ENCODE measurements around the gene MYOF.
A peak's percentile ranks its signal among the peaks of the same experiment; 100 is the strongest.

The MYOF gene

DNA sequence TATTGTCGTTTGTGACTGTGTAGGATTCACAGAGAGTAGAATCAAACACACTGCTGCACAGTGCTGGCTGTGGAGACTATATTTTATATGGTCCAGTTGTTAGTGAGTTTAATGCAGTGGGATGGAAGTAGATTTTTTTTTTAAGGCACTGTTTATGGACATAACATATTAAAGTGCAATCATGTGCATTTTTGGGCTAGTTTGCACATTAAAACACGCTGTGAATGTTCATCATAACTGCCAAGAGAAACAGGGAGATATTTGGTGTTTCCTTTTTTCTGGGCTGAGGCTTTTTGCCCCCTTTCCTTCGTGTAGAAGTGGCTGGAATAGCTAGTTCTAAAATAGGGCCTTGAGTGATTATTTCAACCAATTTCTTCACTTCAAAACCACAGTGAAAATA lies 139.2 kb downstream of the MYOF start:
- H3K4me3 ChIP-seq (replicated peaks in 1 of 2; ENCODE audit: low read depth in 2 of 2, low read length in 2 of 2): no peak overlapping the region
- DNase-seq (ENCODE audit: low read depth in 2 of 2): no peak
- TF ChIP-seq, protein P1, sequence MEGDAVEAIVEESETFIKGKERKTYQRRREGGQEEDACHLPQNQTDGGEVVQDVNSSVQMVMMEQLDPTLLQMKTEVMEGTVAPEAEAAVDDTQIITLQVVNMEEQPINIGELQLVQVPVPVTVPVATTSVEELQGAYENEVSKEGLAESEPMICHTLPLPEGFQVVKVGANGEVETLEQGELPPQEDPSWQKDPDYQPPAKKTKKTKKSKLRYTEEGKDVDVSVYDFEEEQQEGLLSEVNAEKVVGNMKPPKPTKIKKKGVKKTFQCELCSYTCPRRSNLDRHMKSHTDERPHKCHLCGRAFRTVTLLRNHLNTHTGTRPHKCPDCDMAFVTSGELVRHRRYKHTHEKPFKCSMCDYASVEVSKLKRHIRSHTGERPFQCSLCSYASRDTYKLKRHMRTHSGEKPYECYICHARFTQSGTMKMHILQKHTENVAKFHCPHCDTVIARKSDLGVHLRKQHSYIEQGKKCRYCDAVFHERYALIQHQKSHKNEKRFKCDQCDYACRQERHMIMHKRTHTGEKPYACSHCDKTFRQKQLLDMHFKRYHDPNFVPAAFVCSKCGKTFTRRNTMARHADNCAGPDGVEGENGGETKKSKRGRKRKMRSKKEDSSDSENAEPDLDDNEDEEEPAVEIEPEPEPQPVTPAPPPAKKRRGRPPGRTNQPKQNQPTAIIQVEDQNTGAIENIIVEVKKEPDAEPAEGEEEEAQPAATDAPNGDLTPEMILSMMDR (IDR thresholded peaks at IDR 0.05; ENCODE audit: low read depth, low read length): no peak

DNA sequence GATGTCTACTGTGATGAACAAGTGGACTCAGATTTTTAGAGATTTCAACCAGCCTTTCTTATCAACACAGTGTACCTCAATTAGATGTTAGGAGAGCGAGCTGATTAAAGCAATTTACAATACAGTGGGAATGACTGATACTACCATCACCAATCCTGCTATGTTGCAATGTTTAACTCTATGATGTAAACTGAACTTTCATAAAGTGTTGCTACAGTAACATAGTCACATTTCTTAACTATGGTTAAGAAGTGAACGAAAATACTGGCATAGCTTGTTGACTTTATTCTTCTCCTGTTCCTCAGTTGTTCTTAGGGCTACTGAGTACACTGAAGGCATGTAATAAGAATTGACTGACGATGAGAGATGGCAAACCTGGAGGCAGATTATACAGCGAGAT lies 139.8 kb downstream of the MYOF start:
- H3K4me3 ChIP-seq (replicated peaks in 1 of 2; ENCODE audit: low read depth in 2 of 2, low read length in 2 of 2): no peak overlapping the region
- TF ChIP-seq, protein P1 (IDR thresholded peaks at IDR 0.05; ENCODE audit: low read depth, low read length): no peak
- DNase-seq (ENCODE audit: low read depth in 2 of 2): peak in 1 of 2 donors; percentile 14

DNA sequence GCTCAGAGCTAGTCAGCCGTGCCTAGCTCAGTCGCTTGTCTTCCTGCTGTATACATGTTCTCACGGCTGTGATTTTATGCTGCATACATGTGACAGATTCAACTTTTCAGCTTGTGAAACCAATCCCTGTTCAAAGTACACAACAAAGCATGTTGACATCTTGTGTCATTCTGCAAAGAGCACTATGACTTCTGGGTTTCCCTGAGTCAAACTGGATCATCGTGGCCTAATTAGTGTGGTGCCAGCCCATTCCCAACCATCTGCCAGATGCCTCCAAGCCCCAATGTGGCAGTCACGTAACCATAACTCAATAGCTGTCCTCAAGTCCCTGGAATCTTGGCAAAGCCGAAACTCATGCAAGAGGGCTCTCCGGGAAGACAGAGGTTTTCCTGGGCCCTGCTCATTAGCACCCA lies 144.8 kb downstream of the MYOF start:
- DNase-seq (ENCODE audit: low read depth in 2 of 2): no peak
- H3K4me3 ChIP-seq (replicated peaks in 1 of 2; ENCODE audit: low read depth in 2 of 2, low read length in 2 of 2): no peak overlapping the region
- TF ChIP-seq, protein P1 (IDR thresholded peaks at IDR 0.05; ENCODE audit: low read depth, low read length): no peak

DNA sequence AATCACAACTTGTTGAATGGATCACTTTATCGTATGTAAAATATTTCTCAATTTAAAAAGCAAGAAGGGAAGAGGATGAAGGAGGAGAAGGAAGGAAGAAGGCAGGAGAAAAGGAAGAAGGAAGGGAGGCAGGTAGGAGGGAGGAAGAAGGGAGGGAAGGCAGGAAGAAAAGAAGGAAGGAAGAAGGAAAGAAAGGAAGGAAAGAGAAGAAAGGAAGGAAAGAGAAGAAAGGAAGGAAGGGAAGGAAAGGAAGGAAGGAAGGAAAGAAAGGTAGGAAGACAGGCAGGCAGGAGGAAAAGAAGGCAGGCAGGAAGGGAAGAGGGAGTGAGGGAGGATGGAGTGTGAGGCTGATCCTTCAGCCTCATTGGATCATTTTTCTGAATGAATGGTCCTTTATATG lies 145.5 kb downstream of the MYOF start:
- TF ChIP-seq, protein P1 (IDR thresholded peaks at IDR 0.05; ENCODE audit: low read depth, low read length): no peak
- no peak for DNase-seq (ENCODE audit: low read depth in 2 of 2)
- H3K4me3 ChIP-seq (replicated peaks in 1 of 2; ENCODE audit: low read depth in 2 of 2, low read length in 2 of 2): no peak overlapping the region

DNA sequence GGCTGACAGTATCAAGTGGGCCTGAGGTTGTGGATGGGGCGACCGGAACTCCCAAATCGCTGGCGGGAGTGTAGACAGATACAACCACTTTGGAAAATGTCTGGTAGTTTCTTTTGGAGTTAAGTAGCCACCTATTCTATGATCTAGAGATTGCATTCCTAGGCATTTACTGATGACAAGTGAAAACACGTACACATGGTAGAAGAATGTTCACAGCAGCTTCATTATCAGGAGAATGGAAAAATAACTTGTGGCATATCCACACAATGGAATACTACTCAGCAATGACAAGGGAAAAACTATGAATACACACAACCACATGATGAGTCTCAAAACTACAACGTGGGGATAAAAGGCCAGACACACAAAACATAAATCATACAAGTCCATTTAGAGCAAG lies 146.0 kb downstream of the MYOF start:
- TF ChIP-seq, protein P1 (IDR thresholded peaks at IDR 0.05; ENCODE audit: low read depth, low read length): no peak
- DNase-seq (ENCODE audit: low read depth in 2 of 2): no peak
- H3K4me3 ChIP-seq (replicated peaks in 1 of 2; ENCODE audit: low read depth in 2 of 2, low read length in 2 of 2): no peak overlapping the region

DNA sequence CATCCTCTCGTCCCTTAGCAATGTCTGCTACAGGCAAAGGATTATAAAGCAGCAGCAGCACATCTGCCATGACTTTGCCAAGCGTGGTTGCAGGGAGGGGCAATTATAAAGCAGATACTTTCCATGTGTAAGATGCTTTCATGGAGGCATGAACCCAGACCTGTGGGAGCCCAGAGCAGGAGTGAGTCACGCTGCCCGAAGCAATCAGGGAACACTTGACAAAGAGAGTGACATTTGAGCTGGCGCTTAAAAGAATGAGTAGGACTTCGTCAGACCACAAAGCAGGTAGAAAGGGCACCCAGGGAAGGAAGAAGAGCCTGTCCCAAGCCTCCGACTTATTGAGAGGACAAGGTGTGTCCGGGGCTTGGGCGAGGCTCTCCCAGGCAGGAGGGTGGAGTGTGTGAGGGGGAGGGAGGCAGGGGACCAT lies 147.2 kb downstream of the MYOF start:
- TF ChIP-seq, protein P1 (IDR thresholded peaks at IDR 0.05; ENCODE audit: low read depth, low read length): no peak
- peak in 1 of 2 donors; percentile 40 for DNase-seq (ENCODE audit: low read depth in 2 of 2)
- H3K4me3 ChIP-seq (replicated peaks in 1 of 2; ENCODE audit: low read depth in 2 of 2, low read length in 2 of 2): no peak overlapping the region

DNA sequence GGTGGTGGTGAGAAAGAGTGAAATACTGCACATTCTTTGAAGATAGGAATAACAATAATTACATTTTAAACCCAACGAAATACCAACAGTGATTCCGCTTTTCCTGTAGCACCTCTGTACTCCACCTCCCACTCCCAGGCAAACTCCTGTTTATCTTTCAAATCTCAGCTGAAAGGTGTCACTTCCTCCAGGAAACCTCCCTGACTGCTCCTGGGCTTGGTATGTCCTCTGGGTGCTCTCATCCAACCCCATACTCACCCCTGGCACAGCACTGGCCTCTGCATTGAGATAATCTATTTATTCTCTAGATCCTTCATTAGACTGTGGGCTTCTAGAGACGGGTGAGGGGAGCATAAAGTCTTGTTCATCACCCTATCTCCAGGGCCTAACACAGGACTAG lies 148.0 kb downstream of the MYOF start:
- no peak for DNase-seq (ENCODE audit: low read depth in 2 of 2)
- H3K4me3 ChIP-seq (replicated peaks in 1 of 2; ENCODE audit: low read depth in 2 of 2, low read length in 2 of 2): no peak overlapping the region
- TF ChIP-seq, protein P1 (IDR thresholded peaks at IDR 0.05; ENCODE audit: low read depth, low read length): no peak
